Umbilical cord (tissue), 2 donors: ENCODE data around the gene SAXO2. TPM values are rescaled to one million over a fixed set of nuclear protein-coding genes. Genes with fewer than 3 reads are reported as not detected.
"Not testable (repeated sequence)": the region's sequence is repeated elsewhere in the genome, so short reads cannot be mapped to it uniquely, and the experiment has no call there.

ENCODE experiments used
- DNase-seq: peaks from one replicate; pipeline ENCODE4 v3.0.0-alpha.2; 2015; ENCODE audit warnings: low spot score
- total RNA-seq: library from RNA; depleted of rRNA; stranded (reverse); fragments of >200 nt; gene quantifications from one replicate; pipeline ENCODE4 v1.2.3, GENCODE V29; 2014; ENCODE audit warnings: low replicate concordance; ENCODE audit not compliant: insufficient read depth

The SAXO2 gene
- total RNA-seq, 1 donor from 2014 or later: 2.4 TPM

DNA sequence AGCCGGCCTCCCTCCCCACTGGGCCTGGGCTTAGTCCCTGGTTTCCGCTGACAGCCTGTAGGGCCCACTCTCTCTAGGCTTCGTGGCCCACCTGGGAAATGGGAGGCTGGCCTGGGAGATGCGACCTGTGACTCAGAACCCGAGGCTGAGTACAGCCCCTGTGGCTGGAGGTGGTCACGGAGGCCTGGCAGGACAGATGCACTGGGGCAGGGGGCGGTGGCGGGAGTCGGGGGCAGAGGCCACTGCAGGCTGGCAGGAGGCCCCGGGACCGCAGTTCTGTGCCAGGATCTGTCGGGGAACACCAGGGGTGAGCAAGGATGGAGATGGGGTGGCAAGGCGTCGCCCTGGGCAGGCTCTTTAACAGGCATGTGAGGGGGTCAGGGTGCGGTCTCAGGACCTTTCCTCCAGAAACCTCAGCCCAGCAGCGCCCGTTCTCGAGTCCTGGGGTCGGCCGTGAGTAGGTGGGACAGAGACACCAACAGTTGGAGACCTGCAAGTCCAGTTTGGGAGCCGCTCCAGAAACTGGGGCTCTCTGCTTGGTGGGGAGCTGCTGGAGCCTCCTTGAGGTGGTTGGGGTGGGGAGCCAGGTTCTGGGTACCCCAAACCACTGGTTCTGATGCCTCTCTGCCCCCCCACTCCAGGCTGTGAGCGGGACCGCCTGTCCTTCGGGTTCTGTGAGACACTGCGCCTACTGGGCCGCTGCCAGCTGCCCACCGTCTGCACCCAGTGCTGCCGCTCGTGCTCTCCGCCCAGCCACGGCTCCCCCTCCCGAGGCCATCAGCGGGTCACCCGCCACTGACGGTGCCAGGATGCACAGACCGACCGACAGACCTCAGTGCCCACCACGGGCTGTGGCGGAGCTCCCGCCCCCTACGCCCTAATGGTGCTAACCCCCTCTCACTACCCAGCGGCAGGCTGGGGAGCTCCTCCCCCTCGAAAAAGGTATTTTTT lies 71.3 kb downstream of the SAXO2 start:
- DNase-seq: not testable (repeated sequence)

Other genes with a start within 250 kb of the SAXO2 start
- 16.4 TPM for gene MEX3B, start 216.8 kb upstream of the SAXO2 start, total RNA-seq
- gene EFL1, start 84 bp upstream of the SAXO2 start, total RNA-seq: 12.5 TPM
- 4.3 TPM for gene GOLGA6L10, start 86.7 kb downstream of the SAXO2 start, total RNA-seq
- gene GOLGA6L9, start 167.0 kb downstream of the SAXO2 start, total RNA-seq: 0.96 TPM